GM19023 (cell line): ENCODE data around the gene SRP19.
"Not testable (repeated sequence)": the region's sequence is repeated elsewhere in the genome, so short reads cannot be mapped to it uniquely, and the experiment has no call there.

Source experiments
- ATAC-seq: cut with Tn5 transposase; IDR thresholded peaks from one replicate; pipeline ENCODE4 v1.9.1; 2021; ENCODE audit warnings: mild to moderate bottlenecking, moderate library complexity; ENCODE audit not compliant: unreplicated experiment

SRP19 gene

DNA sequence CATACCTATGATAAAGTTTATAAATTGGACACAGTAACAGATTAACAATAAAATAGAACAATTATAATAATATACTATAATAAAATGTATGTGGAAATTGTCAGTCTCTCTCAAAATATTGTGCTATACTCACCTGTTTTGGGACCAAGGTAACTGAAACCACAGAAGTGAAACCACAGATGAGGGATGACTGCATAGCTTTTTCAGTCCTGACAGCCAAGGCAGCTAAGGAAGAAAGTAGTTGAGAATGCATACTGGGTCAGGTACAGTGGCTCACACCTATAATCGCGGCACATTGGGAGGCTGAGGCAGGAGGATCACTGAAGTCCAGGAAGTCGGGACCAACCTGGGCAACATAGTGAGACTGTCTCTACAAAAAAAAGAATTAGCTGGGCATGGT is 8.9 kb downstream of the SRP19 start:
- ATAC-seq, result peak; percentile 81

DNA sequence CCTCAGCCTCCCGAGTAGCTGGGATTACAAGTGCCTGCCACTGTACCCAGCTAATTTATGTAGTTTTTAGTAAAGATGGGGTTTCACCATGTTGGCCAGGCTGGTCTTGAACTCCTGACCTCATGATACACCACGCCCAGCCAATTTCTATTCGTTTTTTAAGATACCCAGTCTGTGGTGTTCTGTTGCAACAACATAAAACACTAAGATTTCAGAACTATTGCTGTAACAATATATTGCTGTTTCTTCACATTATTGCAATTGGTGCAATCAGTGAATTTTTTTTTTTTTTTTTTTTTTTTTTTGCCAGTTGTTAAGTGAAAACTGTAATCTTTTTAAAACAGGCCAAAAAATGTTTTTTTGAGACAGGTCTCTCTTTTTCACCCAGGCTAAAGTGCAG is 9.9 kb downstream of the SRP19 start:
- no peak for ATAC-seq

DNA sequence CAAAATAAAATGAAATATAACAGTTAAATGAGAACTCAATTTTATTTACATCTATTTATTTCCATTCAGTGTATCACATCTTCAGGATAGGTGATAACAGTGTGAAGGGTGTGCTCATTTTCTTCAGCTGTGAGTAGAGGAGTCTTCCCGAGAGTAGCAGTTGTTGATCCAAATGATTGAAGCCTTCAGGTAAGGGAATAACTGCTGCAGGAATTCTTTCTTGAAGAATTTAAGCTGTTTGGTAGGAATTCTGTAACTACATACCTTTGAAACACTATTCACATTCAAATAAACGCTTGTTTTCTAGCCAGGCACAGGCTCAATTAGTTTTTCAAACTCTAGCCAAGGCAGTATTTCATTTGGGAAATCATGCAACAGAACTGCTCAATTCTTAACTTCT is 15.3 kb downstream of the SRP19 start:
- ATAC-seq, result no peak

DNA sequence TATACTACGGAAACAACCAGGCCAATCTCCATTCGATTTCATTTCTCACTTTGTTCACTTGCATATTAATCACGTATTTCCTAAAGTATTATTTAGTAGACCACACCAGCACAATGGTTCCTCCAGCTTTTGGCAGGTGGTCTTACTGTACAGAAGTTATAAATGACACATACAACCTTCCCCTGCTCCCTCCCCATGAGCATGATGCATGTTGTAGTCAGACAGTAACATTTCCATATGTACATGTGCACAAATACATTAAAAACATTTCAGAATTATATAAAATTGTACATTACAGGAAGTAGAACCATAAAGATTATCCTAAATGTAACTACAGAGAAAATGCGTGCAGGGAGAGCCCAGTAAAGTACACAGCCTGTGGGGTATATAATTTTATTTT is 17.0 kb downstream of the SRP19 start:
- no peak for ATAC-seq

DNA sequence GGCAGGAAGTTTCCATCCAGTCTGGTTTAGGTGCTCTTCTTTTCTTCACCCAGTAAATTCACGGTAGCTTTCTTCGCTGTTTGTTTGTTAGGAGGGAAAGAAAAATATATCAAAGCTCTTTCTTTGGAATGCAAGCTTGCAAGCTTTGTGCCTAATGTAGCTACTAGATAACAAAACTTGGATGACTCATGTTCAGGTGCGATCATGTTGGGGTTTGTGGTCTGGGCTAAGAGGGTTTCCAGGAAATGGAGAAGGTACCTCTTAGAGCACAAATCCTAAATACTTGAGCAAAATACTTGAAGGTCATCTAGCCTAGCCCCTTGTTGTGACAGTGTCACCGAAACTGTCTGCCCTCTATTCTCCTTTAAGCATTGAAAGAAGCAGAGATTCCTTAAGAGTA is 17.7 kb downstream of the SRP19 start:
- no peak for ATAC-seq

DNA sequence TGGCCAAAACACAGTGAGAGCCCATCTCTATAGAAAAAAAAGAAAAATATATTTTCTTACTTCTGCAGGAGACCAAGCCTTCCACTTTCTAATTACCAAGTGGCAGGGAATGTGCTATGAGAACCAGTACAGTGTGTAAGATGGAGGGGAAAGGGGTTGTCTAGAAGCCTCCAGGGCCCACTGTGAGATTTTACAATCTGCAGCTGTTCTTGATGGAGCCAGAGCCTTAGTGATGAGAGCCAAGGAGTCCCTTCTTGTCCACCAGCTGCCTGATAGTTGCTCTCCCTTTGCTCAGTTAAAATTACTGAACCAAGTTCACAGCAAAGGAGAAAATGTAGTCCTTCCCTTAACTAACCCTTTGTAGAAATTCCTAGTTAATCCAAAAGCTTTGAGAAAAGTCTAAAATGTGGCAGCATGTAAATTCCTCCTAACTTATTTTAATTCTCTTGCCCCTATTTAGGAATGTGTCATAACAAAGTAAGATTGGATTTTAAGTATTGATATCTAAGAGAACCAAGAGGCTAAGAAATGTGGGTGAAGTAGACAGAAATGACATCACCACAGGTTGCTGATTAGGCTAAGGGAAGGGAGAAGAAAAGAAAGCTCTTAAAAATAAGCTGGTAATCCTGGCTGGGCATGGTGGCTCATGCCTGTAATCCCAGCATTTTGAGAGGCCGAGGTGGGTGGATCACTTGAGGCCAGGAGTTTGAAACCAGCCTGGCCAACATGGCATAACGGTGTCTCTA is 19.3 kb downstream of the SRP19 start:
- no peak for ATAC-seq

DNA sequence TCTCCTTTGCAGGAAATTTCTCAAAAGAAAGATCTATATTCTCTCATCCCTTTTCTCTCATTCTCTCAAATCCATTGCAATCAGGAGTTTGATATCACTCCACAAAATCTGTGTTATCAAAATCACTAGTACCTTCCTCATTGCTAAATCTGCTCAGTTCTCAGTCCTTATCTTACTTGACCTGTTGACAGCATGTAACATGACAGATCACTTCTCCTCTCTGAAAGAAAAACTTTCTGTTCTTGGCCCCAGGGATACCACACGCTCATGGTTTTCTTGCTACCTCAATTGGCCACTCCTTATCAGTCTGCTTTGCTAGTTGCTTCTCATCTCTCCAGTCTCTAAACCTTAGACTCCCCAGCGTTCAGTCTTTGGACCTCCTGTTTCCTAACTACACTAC is 22.1 kb downstream of the SRP19 start:
- ATAC-seq, result no peak

DNA sequence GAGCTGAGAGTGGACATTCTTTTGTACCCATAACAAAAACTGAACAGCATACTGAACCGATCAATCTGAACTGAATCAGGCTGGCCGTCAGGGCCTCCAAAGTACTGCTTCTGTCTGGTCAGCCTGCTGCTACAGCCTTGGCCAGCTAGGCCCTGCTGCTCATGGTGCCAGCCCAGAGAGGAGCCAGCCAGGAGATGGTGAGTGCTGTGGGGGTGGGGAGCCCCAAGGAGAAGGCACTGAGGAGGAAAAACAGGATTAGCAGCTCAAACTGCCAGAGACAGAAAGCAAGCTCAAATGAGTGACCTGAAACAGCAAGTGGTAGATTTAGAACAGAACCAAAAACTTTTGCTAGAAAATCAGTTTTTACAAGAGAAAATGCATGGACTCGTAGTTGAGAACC is 23.9 kb downstream of the SRP19 start:
- ATAC-seq, result no peak

DNA sequence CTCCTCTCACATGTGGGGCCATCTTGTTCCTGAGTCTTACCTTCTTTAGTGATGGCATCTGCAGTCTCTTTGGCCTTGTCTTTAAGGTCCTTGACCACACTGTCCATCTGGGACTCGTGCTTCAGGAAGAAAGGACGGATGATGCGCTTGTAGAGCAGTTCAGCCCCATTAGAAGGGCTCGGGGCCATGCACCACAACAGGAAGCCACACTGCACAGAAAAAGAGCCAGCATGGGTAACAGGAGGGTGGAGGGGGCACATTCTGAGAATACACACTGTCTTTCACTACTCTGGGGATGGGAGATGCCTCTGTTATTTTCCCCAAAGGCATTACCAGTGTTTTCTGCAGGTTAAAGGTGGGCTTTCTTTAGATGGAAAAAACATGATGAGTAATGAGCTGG is 25.9 kb downstream of the SRP19 start:
- ATAC-seq, result no peak

DNA sequence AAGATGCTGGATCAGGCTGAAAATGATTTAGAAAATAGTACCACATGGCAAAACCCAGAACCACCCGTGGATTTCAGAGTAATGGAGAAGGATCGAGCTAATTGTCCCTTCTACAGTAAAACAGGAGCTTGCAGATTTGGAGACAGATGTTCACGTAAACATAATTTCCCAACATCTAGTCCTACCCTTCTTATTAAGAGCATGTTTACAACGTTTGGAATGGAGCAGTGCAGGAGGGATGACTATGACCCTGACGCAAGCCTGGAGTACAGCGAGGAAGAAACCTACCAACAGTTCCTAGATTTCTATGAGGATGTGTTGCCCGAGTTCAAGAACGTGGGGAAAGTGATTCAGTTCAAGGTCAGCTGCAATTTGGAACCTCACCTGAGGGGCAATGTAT is 31.0 kb downstream of the SRP19 start:
- not testable (repeated sequence) for ATAC-seq

DNA sequence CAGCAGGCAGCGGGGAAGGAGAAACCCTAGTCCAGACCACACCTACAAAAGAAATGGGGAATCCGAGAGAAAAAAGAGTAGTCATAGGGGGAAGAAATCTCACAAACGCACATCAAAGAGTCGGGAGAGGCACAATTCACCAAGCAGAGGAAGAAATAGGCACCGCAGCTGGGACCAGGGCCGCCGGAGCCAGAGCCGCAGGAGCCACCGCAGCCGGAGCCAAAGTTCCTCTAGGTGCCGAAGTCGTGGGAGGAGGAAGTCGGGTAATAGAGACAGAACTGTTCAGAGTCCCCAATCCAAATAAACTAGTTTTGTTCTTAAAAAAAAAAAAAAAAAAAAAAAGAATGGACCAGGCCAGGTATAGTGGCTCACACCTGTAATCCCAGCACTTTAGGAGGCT is 31.7 kb downstream of the SRP19 start:
- no peak for ATAC-seq

DNA sequence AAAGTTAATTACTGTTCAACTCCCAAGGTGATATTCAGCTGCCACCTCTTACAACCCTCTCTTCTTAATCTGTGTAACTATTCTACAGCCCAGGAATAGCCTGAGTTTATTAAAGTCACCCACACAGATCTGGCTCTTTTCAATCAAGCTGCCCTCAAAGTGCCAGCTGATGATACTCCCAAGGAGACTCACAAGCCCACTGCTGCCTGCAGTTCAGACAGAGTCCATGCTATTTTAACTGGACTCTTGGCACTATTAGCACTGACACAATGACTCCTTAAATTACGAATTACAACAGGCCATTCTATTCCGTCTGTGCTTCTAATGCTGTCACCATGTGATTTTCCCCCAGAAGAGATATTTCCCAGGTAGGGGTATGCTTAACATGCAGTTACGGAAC is 34.6 kb downstream of the SRP19 start:
- ATAC-seq, result no peak

DNA sequence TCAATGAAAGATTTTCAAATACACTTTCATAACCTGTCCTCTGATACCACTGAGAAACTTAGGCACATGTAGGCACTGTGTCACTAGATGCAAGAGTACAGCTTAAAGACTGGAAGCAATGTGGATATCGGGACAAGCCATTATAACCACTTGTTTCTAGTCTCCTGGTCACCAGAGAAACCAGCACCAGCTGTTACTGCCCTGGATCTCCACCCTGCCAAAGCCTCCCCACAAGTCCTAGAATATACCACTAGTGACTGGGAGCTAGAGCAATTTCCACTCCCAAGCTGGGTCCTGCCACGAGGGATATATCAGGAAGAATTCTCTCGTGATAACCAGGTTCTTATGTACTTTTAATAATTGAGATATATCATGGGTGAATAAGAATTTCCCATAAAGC is 41.5 kb downstream of the SRP19 start:
- no peak for ATAC-seq

DNA sequence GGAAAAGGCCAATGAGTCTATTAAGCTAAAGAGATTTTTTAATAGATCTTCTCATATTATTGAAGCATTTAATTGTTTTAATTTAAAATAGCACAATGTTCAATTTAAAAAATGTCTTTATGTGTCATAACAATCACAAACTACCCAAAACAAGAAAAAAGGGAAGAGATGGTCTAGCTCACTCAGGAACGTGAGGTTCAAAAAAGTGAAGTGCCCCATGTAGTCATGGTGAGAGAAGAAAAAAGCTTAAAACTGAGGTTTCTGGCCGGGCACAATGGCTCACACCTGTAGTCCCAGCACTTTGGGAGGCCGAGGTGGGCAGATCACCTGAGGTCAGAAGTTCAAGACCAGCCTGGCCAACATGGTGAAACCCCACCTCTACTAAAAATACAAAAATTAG is 43.9 kb downstream of the SRP19 start:
- not testable (repeated sequence) for ATAC-seq

DNA sequence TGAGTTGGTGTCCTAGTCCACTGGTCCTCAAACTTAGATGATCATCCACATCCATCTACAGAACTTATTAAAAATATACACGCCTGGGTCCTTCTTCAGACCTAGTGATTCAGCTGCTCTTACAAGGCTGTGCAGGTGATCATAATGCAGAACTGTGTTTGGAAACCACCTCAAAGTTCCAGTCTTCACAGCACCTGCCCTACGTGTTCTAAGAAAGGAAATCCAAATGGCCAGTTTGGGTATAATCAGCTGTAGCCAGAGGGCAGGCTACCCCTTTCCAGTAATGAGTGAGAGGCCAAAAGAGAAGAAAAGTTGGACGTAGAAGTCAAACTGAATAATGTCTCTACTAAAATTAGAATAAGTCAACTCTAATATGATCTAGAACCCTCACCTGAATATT is 45.5 kb downstream of the SRP19 start:
- no peak for ATAC-seq

DNA sequence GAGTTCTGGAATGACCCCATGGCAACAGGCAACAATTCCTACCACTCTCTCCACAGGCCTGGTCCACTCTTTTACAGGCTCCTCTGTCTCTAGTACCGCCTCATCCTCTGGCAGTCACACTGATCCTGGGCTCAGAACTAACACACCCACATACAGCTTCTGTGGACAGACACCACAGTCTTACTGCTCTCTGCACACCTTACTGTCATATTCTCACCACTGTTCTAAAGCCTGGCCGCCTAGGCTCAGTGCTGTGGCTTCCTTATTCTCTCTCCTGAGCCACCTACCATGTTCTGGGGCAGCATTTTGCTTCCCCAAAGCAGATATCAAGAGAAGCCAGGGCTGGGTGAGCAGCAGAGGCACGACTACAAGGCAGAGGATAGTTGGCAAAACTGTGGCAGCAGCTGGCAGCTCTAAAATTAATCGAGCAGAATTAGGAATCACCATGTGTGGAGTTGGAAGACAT is 46.1 kb downstream of the SRP19 start:
- ATAC-seq, result no peak

DNA sequence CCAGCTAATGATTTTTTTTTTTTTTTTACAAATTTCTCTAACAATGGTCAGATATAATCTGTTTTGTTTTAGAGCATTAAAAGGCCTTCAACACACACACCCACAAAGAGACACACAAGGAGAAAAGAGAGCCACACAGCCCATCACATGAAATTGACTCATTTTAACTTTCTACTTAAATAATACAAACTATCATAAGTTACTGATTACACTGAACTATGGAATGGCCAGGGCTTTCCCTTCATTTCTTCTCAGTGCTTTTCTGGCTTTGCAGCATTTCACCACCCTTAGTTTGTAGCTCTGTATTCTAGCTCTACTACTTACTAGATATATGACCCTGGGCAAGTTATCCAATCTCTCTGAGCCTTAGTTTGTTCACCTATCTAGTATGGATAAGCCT is 47.8 kb downstream of the SRP19 start:
- ATAC-seq, result no peak

DNA sequence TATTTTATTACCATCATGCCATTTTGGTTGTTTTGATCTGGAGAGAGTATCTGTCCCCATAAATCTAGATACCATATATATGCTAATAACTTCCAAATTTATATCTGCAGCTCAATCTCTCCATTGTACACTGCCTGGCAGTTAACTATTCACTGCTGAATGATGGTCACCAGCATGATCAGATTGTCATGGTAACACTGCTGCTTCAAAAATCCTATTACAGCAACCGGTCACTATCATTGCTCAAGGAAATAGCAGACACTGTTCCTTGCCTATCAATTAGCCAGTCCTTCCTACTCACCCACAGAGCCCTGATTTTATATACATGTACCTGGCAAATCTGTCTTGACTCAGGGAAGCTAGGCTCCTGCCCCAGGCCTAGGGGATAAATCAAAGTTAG is 49.4 kb downstream of the SRP19 start:
- no peak for ATAC-seq

DNA sequence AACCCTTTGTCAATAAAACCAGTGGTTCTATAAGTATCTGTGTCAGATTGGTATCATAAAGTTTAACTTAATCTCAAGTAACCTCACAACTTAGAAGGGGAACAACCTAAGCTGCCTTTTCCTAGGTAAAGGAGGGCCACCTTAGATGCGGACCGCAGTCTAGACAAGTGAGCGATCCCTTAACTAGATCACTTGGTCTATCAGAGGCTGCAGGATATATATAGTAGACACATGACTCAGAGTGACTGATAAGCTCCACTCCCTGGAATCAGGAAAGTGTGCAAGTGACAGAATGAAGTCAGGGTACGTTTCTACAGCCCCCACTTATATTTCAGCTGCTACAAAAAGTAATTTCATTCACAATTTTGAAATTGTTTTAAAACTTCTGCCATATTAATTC is 53.5 kb downstream of the SRP19 start:
- ATAC-seq, result no peak

DNA sequence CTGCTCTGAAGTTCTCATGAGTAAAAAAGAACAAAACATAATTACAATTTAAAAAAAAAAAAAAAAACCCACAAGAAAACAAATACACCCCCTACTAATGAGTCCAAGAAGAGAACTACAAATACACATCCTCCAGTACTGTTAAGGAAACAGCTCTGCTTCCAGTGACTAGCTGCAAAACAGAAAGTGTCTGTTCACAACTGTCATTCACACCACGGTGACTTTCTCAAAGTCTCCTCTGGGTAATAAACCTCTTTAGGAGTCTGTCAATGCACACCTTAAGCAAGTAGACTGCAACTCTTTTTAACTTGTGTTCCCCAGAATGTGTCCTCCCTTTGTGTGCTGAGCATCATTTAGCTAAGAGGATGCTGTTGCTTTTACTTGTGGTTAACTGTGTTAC is 54.7 kb downstream of the SRP19 start:
- ATAC-seq, result no peak

DNA sequence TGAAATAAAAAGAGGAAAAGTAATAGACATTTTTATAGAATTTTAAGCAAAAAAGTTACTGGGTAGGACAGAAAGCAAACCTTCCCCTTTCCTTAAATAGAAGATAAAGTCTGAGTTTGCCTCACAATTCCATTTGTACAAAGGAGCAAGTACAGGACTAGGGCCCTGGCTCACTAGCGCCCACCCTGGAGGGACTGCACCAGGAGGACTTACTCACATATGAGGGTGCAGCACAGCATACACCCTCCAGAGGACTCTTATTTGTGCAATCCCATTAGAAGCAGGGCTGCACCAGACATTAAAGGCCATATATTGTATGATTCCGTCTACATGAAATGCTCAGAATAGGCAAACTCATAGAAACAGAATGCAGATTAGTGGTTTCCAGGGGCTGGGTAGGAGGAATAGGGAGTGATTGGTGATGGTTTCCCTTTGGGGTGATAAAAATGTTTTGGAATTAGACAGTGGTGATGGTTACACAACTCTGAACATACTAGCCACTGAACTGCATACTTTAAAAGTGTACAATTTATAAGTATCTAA is 56.4 kb downstream of the SRP19 start:
- no peak for ATAC-seq

DNA sequence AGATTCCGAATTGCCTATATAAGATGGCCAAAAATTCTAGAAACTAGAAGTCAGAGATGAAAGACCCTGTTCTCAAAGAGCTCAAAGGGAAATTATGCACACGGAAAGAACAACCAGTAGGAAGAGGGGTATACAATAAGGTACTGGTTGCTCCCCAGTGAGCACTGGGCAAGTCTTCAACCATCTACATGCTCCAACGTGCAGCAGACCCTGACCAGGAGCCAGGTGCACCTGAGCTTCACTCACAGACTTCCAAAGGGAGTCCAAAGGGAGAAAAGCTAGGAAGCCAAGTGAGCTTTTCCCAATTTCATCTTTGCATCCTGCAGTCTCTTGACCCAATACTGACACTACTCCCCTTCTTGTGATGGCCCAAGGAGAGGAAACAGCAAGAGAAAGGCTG is 57.0 kb downstream of the SRP19 start:
- ATAC-seq, result no peak

DNA sequence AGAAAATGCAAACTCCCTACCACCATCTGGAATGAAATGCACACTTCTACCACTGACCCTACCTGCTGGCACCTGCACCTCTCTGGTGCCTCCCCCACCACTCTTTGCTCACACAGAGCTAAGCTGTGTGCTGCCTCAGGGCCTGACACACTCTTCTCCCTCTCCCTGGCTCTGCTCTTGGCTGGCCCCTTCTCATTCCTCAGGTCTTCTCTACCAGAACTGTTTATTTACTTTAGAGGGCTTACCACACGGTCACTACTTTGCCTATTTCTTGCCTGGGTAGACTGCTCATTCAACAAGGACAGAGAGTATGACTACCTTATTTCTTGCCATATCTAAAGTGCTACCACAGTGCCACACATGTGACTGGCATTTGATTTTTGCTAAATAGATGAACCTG is 57.6 kb downstream of the SRP19 start:
- ATAC-seq, result no peak
